ENCODE data around the gene GOLGA6B. TPM values are rescaled to one million over a fixed set of nuclear protein-coding genes. Genes with fewer than 3 reads are reported as not detected.
A peak's percentile ranks its signal among the peaks of the same experiment; 100 is the strongest.
"Not testable (repeated sequence)": the region's sequence is repeated elsewhere in the genome, so short reads cannot be mapped to it uniquely, and the experiment has no call there.

GOLGA6B gene
- polyA plus RNA-seq, 3 donors, result 0.04 TPM; not detected in 2

GRCh38 chr15:72670656-72671352 is 16.3 kb downstream of the GOLGA6B start:
- Histone ChIP-seq H3K4me2 (replicated peaks; ENCODE audit: extremely low read depth, low read length, poor library complexity, severe bottlenecking) (peak overlapping the region; percentile 64), H2AFZ (ENCODE audit: insufficient read depth, low read depth, low read length, poor library complexity, severe bottlenecking) (peak overlapping the region; percentile 75), H3K4me3 (replicated peaks in 1 of 3; ENCODE audit: low read depth in 2 of 3, low read length in 3 of 3) (peak overlapping the region in 1 of 3 experiments; percentile 61)
- not testable (repeated sequence) for H4K20me1 ChIP-seq (ENCODE audit: insufficient read depth, low read length); H3K9me3 Mint-ChIP-seq; H3K36me3 ChIP-seq (replicated peaks in 1 of 2; ENCODE audit: control insufficient read depth in 1 of 2, insufficient read depth in 2 of 2, low read length in 2 of 2); H3K79me2 ChIP-seq (ENCODE audit: insufficient read depth, low read length); H3K9me3 ChIP-seq (replicated peaks in 1 of 2; ENCODE audit: control insufficient read depth in 1 of 2, insufficient read depth in 1 of 2, low read length in 2 of 2); H3K4me1 Mint-ChIP-seq; H3K27me3 ChIP-seq (ENCODE audit: control insufficient read depth in 2 of 2, insufficient read depth in 2 of 2, low read length in 2 of 2); H3K4me1 ChIP-seq (ENCODE audit: control insufficient read depth in 1 of 2, insufficient read depth in 2 of 2, low read length in 2 of 2); H3K9ac ChIP-seq (ENCODE audit: insufficient read depth, low read length, poor library complexity, severe bottlenecking); H3K36me3 Mint-ChIP-seq; H3K27ac ChIP-seq (ENCODE audit: low read depth in 1 of 2, low read length in 2 of 2)
- peak; percentile 89 for TF ChIP-seq CTCF (IDR thresholded peaks at IDR 0.05)
- intact Hi-C loops (cut with micrococcal nuclease), result loop anchor here in 1 of 2 donors (10.0 kb wide), 3 partner anchors 66 to 476 kb away; partner anchors contain the start of gene GRAMD2A
- WGBS (ENCODE audit: insufficient coverage), result 4% methylated on average over 7 of the region's 8 CpGs
- peak overlapping the region; percentile 84 to 94 for H3K4me3 Mint-ChIP-seq
- H3K27me3 Mint-ChIP-seq (ENCODE audit: low read depth in 3 of 3), result peaks cover 8 to 15% (median 11%) of the 10 kb centered on the region in 3 donors
- peak overlapping the region in 4 of 7 donors; percentile 46 to 74 (median 68) for H3K27ac Mint-ChIP-seq
- peak; percentile 38 to 78 (median 59) for DNase-seq

- DNase-seq, result no peak
- peaks cover 7% of the 10 kb centered on the region for H3K4me1 Mint-ChIP-seq
- peak overlapping the region in 1 of 2 donors; percentile 15 for H3K4me3 Mint-ChIP-seq
- no peaks in the 10 kb centered on the region for H3K79me2 ChIP-seq (ENCODE audit: insufficient read depth, low read length)
- H3K9ac ChIP-seq (ENCODE audit: insufficient read depth, low read length, poor library complexity, severe bottlenecking), result no peak overlapping the region
- H3K27ac ChIP-seq (ENCODE audit: low read depth in 1 of 2, low read length in 2 of 2), result no peak overlapping the region
- no peak for TF ChIP-seq CTCF (IDR thresholded peaks at IDR 0.05)
- H4K20me1 ChIP-seq (ENCODE audit: insufficient read depth, low read length), result no peaks in the 10 kb centered on the region
- WGBS (ENCODE audit: insufficient coverage), result 100% methylated on average over 1 of the region's 3 CpGs
- no peaks in the 10 kb centered on the region for H3K4me1 ChIP-seq (ENCODE audit: control insufficient read depth in 1 of 2, insufficient read depth in 2 of 2, low read length in 2 of 2)
- no peaks in the 10 kb centered on the region for H3K9me3 Mint-ChIP-seq
- no peaks in the 10 kb centered on the region for H3K36me3 ChIP-seq (replicated peaks in 1 of 2; ENCODE audit: control insufficient read depth in 1 of 2, insufficient read depth in 2 of 2, low read length in 2 of 2)
- no peak overlapping the region for H3K4me2 ChIP-seq (replicated peaks; ENCODE audit: extremely low read depth, low read length, poor library complexity, severe bottlenecking)
- intact Hi-C loops (cut with micrococcal nuclease), result loop anchor here in 1 of 2 donors (10.0 kb wide), 3 partner anchors 67 to 477 kb away; partner anchors contain the start of gene GRAMD2A
- H3K9me3 ChIP-seq (replicated peaks in 1 of 2; ENCODE audit: control insufficient read depth in 1 of 2, insufficient read depth in 1 of 2, low read length in 2 of 2), result no peaks in the 10 kb centered on the region
- peaks cover 10 to 15% (median 11%) of the 10 kb centered on the region in 3 donors for H3K27me3 Mint-ChIP-seq (ENCODE audit: low read depth in 3 of 3)
- no peak overlapping the region for H3K27ac Mint-ChIP-seq
- H3K36me3 Mint-ChIP-seq, result no peaks in the 10 kb centered on the region
- no peak overlapping the region for H2AFZ ChIP-seq (ENCODE audit: insufficient read depth, low read depth, low read length, poor library complexity, severe bottlenecking)
- H3K27me3 ChIP-seq (ENCODE audit: control insufficient read depth in 2 of 2, insufficient read depth in 2 of 2, low read length in 2 of 2), result peaks cover 2% of the 10 kb centered on the region in 2 donors
- no peak overlapping the region for H3K4me3 ChIP-seq (replicated peaks in 1 of 3; ENCODE audit: low read depth in 2 of 3, low read length in 3 of 3)
These were observed 17.0 kb downstream of the GOLGA6B start for GRCh38 chr15:72671525-72671924.

Measured in CD14-positive monocyte (primary cell).